Neural progenitor cell (in vitro differentiated cells): ENCODE results near the gene MYOZ3. TPM values are rescaled to one million over a fixed set of nuclear protein-coding genes. Genes with fewer than 3 reads are reported as not detected.

Source experiments
- DNase-seq: peaks from one replicate; pipeline ENCODE4 v3.0.0-alpha.2; 2016; ENCODE audit warnings: low spot score
- H2AFZ ChIP-seq: fragments of 200-600 bp; sonication (generic); replicated peaks from 2 replicates; pipeline ENCODE4 v1.6.1; 2016; ENCODE audit warnings: antibody characterized with exemption
- H3F3A ChIP-seq: fragments of 200-600 bp; sonication (generic); 2 replicates; pipeline ENCODE4 v1.6.1; 2016; ENCODE audit warnings: antibody characterized with exemption, low read depth
- H3K27ac ChIP-seq: fragments of 200-600 bp; sonication (generic); 2 replicates; pipeline ENCODE4 v1.5.1; 2016; ENCODE audit warnings: mild to moderate bottlenecking
- H3K27me3 ChIP-seq: fragments of 200-600 bp; sonication (generic); 2 replicates; pipeline ENCODE4 v1.6.1; 2016; ENCODE audit warnings: mild to moderate bottlenecking, moderate library complexity
- H3K36me3 ChIP-seq: fragments of 200-600 bp; sonication (generic); 2 replicates; pipeline ENCODE4 v1.5.1; 2016
- H3K4me1 ChIP-seq: fragments of 200-600 bp; sonication (generic); 2 replicates; pipeline ENCODE4 v1.6.1; 2016; ENCODE audit warnings: mixed run types
- H3K4me2 ChIP-seq: fragments of 200-600 bp; sonication (generic); 2 replicates; pipeline ENCODE4 v1.6.1; 2016
- H3K4me3 ChIP-seq: fragments of 200-600 bp; sonication (generic); 2 replicates; pipeline ENCODE4 v1.5.1; 2016
- H3K79me2 ChIP-seq: fragments of 200-600 bp; sonication (generic); 2 replicates; pipeline ENCODE4 v1.6.1; 2016; ENCODE audit warnings: low read depth
- H3K9ac ChIP-seq: fragments of 200-600 bp; sonication (generic); 2 replicates; pipeline ENCODE4 v1.6.1; 2016
- H3K9me3 ChIP-seq: fragments of 200-600 bp; sonication (generic); 2 replicates; pipeline ENCODE4 v1.5.1; 2016; ENCODE audit warnings: low read depth
- H4K20me1 ChIP-seq: fragments of 200-600 bp; sonication (generic); 2 replicates; pipeline ENCODE4 v1.6.1; 2016; ENCODE audit warnings: low read depth
- H3K27ac Mint-ChIP-seq: 3 replicates; pipeline ENCODE4 v1.8.0; 2021; ENCODE audit warnings: mixed read lengths
- H3K27me3 Mint-ChIP-seq: 2 replicates; pipeline ENCODE4 v1.8.0; 2022; ENCODE audit warnings: low read depth, mild to moderate bottlenecking, inconsistent platforms, moderate library complexity, mixed read lengths; ENCODE audit not compliant: insufficient read depth
- H3K36me3 Mint-ChIP-seq: 3 replicates; pipeline ENCODE4 v1.8.0; 2021; ENCODE audit warnings: mixed read lengths
- H3K4me1 Mint-ChIP-seq: 3 replicates; pipeline ENCODE4 v1.8.0; 2021; ENCODE audit warnings: mixed read lengths
- H3K4me3 Mint-ChIP-seq: 3 replicates; pipeline ENCODE4 v1.8.0; 2021; ENCODE audit warnings: mild to moderate bottlenecking, moderate library complexity, mixed read lengths
- H3K9me3 Mint-ChIP-seq: 3 replicates; pipeline ENCODE4 v1.8.0; 2020; ENCODE audit warnings: mixed read lengths
- EZH2 ChIP-seq: fragments of 200-600 bp; sonication (generic); IDR thresholded peaks from 2 replicates; pipeline ENCODE4 v1.6.1; 2017; ENCODE audit warnings: antibody characterized with exemption, mild to moderate bottlenecking, moderate library complexity
- EZH2phosphoT487 ChIP-seq: fragments of 200-600 bp; sonication (generic); IDR thresholded peaks from 2 replicates; pipeline ENCODE4 v1.6.1; 2017; ENCODE audit warnings: antibody characterized with exemption
- total RNA-seq: library from RNA; depleted of rRNA; stranded (reverse); fragments of >200 nt; gene quantifications from 2 replicates; pipeline ENCODE4 v1.2.3, GENCODE V29; 2015; ENCODE audit warnings: low replicate concordance
- TF ChIP-seq, protein P1 (sequence below): fragments of 200-600 bp; sonication (generic); IDR thresholded peaks from 2 replicates; pipeline ENCODE4 v1.5.1; 2017; ENCODE audit warnings: antibody characterized with exemption, mild to moderate bottlenecking

The MYOZ3 gene
- total RNA-seq, 1 donor from 2014 or later = 0.90 TPM

DNA sequence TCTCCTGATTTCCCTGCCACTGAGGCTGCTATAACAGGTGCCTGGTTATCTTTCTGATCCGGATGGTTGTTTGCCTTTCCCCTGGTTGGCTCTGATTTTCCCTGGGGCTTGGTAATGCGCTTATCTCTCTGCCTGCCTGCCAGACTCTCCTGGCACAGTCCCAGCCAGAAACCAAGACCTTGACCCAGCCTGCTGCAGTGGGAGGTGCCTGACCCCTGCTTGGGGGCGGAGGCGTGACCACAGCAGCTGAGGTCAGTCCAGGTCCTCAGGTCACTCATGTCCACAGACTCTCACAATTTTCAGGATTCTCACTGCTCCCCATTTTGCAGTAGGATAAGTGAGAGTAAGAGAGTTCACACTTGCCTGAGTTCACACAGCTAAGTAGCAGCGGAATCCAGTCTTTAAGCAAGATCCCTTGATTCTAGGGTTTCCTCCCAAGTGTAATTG lies 45.0 kb upstream of the MYOZ3 start:
- Mint-ChIP-seq H3K27me3 (peaks cover 9% of the 10 kb centered on the region), H3K4me3 (peak overlapping the region; percentile 9)

DNA sequence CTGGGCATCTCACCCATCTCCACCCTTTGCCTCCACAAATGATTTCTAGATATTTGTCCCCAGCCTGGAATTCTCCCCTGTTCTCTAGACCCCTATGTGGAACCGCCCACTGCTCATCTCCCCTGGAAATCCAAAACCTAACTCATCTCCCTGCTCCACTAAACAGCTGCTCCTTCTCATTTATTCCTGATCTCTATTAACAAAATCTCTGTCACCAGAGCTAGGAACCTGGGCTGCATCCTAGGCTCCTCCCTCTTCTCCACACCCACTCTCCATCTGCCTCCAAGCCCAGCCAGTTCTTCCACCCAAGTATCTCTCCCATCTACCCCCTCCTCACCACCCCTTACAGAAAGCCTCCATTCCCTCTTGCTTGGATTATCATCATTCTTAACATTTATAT lies 44.5 kb upstream of the MYOZ3 start:
- Histone ChIP-seq H3K79me2 (no peaks in the 10 kb centered on the region), H3K9me3 (no peaks in the 10 kb centered on the region), H3K27ac (no peak overlapping the region), H3K36me3 (no peaks in the 10 kb centered on the region), H3K9ac (no peak overlapping the region), H3F3A (peaks cover 5% of the 10 kb centered on the region), H2AFZ (no peak overlapping the region), H3K4me2 (no peak overlapping the region), H3K4me3 (no peak overlapping the region), H4K20me1 (no peaks in the 10 kb centered on the region), H3K27me3 (no peaks in the 10 kb centered on the region), H3K4me1 (peaks cover 4% of the 10 kb centered on the region)
- Mint-ChIP-seq H3K36me3 (no peaks in the 10 kb centered on the region), H3K27ac (no peak overlapping the region), H3K27me3 (peaks cover 13% of the 10 kb centered on the region), H3K4me1 (peaks cover 57% of the 10 kb centered on the region), H3K9me3 (no peaks in the 10 kb centered on the region), H3K4me3 (peak overlapping the region; percentile 9)
- no peak for DNase-seq
- TF ChIP-seq, protein P1, sequence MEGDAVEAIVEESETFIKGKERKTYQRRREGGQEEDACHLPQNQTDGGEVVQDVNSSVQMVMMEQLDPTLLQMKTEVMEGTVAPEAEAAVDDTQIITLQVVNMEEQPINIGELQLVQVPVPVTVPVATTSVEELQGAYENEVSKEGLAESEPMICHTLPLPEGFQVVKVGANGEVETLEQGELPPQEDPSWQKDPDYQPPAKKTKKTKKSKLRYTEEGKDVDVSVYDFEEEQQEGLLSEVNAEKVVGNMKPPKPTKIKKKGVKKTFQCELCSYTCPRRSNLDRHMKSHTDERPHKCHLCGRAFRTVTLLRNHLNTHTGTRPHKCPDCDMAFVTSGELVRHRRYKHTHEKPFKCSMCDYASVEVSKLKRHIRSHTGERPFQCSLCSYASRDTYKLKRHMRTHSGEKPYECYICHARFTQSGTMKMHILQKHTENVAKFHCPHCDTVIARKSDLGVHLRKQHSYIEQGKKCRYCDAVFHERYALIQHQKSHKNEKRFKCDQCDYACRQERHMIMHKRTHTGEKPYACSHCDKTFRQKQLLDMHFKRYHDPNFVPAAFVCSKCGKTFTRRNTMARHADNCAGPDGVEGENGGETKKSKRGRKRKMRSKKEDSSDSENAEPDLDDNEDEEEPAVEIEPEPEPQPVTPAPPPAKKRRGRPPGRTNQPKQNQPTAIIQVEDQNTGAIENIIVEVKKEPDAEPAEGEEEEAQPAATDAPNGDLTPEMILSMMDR = no peak
- no peak for TF ChIP-seq EZH2
- TF ChIP-seq EZH2phosphoT487 = no peak

More for the DNA sequence above, 45.0 kb upstream of the MYOZ3 start:
- H3K36me3 ChIP-seq = no peaks in the 10 kb centered on the region
- H3K9me3 Mint-ChIP-seq = no peaks in the 10 kb centered on the region
- no peaks in the 10 kb centered on the region for H3K9me3 ChIP-seq
- TF ChIP-seq EZH2phosphoT487 (no peak), EZH2 (no peak)
- TF ChIP-seq, protein P1 = no peak
- H3K27me3 ChIP-seq = no peaks in the 10 kb centered on the region
- H3F3A ChIP-seq = peaks cover 5% of the 10 kb centered on the region
- H3K4me2 ChIP-seq = no peak overlapping the region
- H3K27ac ChIP-seq = no peak overlapping the region
- H3K9ac ChIP-seq = no peak overlapping the region
- H3K36me3 Mint-ChIP-seq = no peaks in the 10 kb centered on the region
- peaks cover 4% of the 10 kb centered on the region for H3K4me1 ChIP-seq
- H3K4me1 Mint-ChIP-seq = peaks cover 56% of the 10 kb centered on the region
- no peak overlapping the region for H3K27ac Mint-ChIP-seq
- no peak for DNase-seq
- no peak overlapping the region for H3K4me3 ChIP-seq
- H4K20me1 ChIP-seq = no peaks in the 10 kb centered on the region
- H2AFZ ChIP-seq = no peak overlapping the region
- no peaks in the 10 kb centered on the region for H3K79me2 ChIP-seq

DNA sequence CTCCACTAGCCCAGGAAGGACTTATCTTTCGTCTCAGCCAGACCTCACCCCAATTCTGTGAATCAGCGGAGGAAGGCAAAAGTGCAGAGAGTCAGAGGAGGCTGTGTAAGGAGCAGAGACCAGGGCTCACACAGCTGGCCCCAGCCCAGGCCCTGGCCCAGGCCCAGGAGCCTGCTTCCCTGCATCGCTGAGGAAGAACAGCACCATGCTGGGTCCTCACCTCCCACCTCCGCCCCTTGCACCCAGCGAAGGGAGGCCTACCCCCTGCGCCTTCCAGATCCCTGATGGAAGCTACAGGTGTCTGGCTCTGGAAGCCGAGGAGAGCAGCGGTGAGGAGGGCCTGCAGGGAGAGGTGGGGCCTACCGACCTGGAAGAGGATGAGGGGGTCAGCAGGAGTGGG lies 42.9 kb upstream of the MYOZ3 start:
- H3K4me2 ChIP-seq = no peak overlapping the region
- H3K9me3 ChIP-seq = no peaks in the 10 kb centered on the region
- H3K9ac ChIP-seq = no peak overlapping the region
- H3F3A ChIP-seq = peaks cover 5% of the 10 kb centered on the region
- H3K4me3 ChIP-seq = no peak overlapping the region
- peaks cover 12% of the 10 kb centered on the region for H3K4me1 ChIP-seq
- H3K4me1 Mint-ChIP-seq = peaks cover 73% of the 10 kb centered on the region
- H3K27ac Mint-ChIP-seq = no peak overlapping the region
- H3K9me3 Mint-ChIP-seq = no peaks in the 10 kb centered on the region
- no peaks in the 10 kb centered on the region for H3K79me2 ChIP-seq
- no peaks in the 10 kb centered on the region for H4K20me1 ChIP-seq
- H3K27me3 ChIP-seq = peaks cover 2% of the 10 kb centered on the region
- H3K27me3 Mint-ChIP-seq = peaks cover 13% of the 10 kb centered on the region
- H3K27ac ChIP-seq = no peak overlapping the region
- H2AFZ ChIP-seq = no peak overlapping the region
- DNase-seq = no peak
- H3K36me3 Mint-ChIP-seq = no peaks in the 10 kb centered on the region
- TF ChIP-seq EZH2phosphoT487 = no peak
- TF ChIP-seq EZH2 = no peak
- TF ChIP-seq, protein P1 = no peak
- H3K4me3 Mint-ChIP-seq = no peak overlapping the region
- no peaks in the 10 kb centered on the region for H3K36me3 ChIP-seq
